Neural cell (in vitro differentiated cells): Measurements from ENCODE around the gene ZFP36. TPM values are rescaled to one million over a fixed set of nuclear protein-coding genes. Genes with fewer than 3 reads are reported as not detected.

ENCODE experiments used
- H2AFZ ChIP-seq: fragments of 200-600, 300-800 bp; sonication (generic), shearing (Covaris generic); 2 replicates; pipeline ENCODE4 v1.6.0; 2014; ENCODE audit warnings: low read depth, mild to moderate bottlenecking, antibody characterized with exemption, low read length, moderate library complexity
- H3F3A ChIP-seq: fragments of 200-600 bp; shearing (Covaris generic); 2 replicates; pipeline ENCODE4 v1.6.1; 2016; ENCODE audit warnings: mild to moderate bottlenecking, moderate library complexity, mixed read lengths, antibody characterized with exemption, low read length; ENCODE audit not compliant: insufficient read depth, poor library complexity, severe bottlenecking
- H3K27ac ChIP-seq: fragments of 200-600, 300-800 bp; sonication (generic), shearing (Covaris generic); 2 replicates; pipeline ENCODE4 v1.5.1; 2014; ENCODE audit warnings: mild to moderate bottlenecking, low read length, moderate library complexity
- H3K27me3 ChIP-seq: fragments of 300-800, 200-600 bp; sonication (generic), shearing (Covaris generic); 2 replicates; pipeline ENCODE4 v1.6.0; 2014; ENCODE audit warnings: mild to moderate bottlenecking, low read depth, low read length, moderate library complexity; ENCODE audit not compliant: insufficient read depth
- H3K36me3 ChIP-seq: fragments of 300-800, 200-600 bp; sonication (generic), shearing (Covaris generic); 2 replicates; pipeline ENCODE4 v1.5.1; 2014; ENCODE audit warnings: mild to moderate bottlenecking, antibody characterized with exemption, low read length, moderate library complexity; ENCODE audit not compliant: insufficient read depth
- H3K4me2 ChIP-seq: fragments of 300-800, 200-600 bp; sonication (generic), shearing (Covaris generic); 2 replicates; pipeline ENCODE4 v1.6.0; 2014; ENCODE audit warnings: mild to moderate bottlenecking, low read length
- H3K4me3 ChIP-seq: fragments of 300-800, 200-600 bp; sonication (generic), shearing (Covaris generic); 2 replicates; pipeline ENCODE4 v1.5.1; 2014; ENCODE audit warnings: mild to moderate bottlenecking, low read length, moderate library complexity
- H3K79me2 ChIP-seq: fragments of 200-600 bp; shearing (Covaris generic); replicated peaks from 2 replicates; pipeline ENCODE4 v1.6.0; 2014; ENCODE audit warnings: mild to moderate bottlenecking, low read length, moderate library complexity; ENCODE audit not compliant: insufficient read depth
- H3K9ac ChIP-seq: fragments of 300-800, 200-600 bp; sonication (generic), shearing (Covaris generic); 2 replicates; pipeline ENCODE4 v1.6.1; 2016; ENCODE audit warnings: mild to moderate bottlenecking, low read length, mixed read lengths
- H3K9me2 ChIP-seq: fragments of 200-600 bp; shearing (Covaris generic); 2 replicates; pipeline ENCODE4 v1.6.1; 2016; ENCODE audit warnings: mild to moderate bottlenecking, low read length, mixed read lengths; ENCODE audit not compliant: insufficient read depth
- H3K9me3 ChIP-seq: fragments of 200-600, 300-800 bp; sonication (generic), shearing (Covaris generic); 2 replicates; pipeline ENCODE4 v1.6.1; 2016; ENCODE audit warnings: mild to moderate bottlenecking, mixed run types, low read length, moderate library complexity, mixed read lengths
- H4K20me1 ChIP-seq: fragments of 200-600 bp; shearing (Covaris generic); 2 replicates; pipeline ENCODE4 v1.6.1; 2016; ENCODE audit warnings: mild to moderate bottlenecking, mixed run types; ENCODE audit not compliant: insufficient read depth
- CTCF ChIP-seq: fragments of 450-650 bp; IDR thresholded peaks from 2 replicates; pipeline ENCODE4 v1.5.1; 2014; ENCODE audit warnings: antibody characterized with exemption, mild to moderate bottlenecking, moderate library complexity; ENCODE audit not compliant: poor library complexity, severe bottlenecking
- EP300 ChIP-seq: fragments of 450-650 bp; conservative IDR thresholded peaks from 2 replicates; pipeline ENCODE4 v1.6.1; 2014; ENCODE audit warnings: antibody characterized with exemption, mild to moderate bottlenecking, moderate library complexity; ENCODE audit not compliant: poor library complexity, severe bottlenecking
- EZH2 ChIP-seq: fragments of 200-600, 300-800 bp; shearing (Covaris generic), sonication (generic); IDR thresholded peaks from 2 replicates; pipeline ENCODE4 v1.6.1; 2014; ENCODE audit warnings: antibody characterized with exemption, low read length, borderline replicate concordance, mild to moderate bottlenecking; ENCODE audit not compliant: insufficient read depth, poor library complexity, severe bottlenecking
- MXI1 ChIP-seq: fragments of 450-650 bp; conservative IDR thresholded peaks from 2 replicates; pipeline ENCODE4 v1.6.1; 2014; ENCODE audit warnings: antibody characterized with exemption, mild to moderate bottlenecking; ENCODE audit not compliant: poor library complexity, severe bottlenecking
- POLR2AphosphoS5 ChIP-seq: IDR thresholded peaks from 2 replicates; pipeline ENCODE4 v1.6.1; 2012
- RAD21 ChIP-seq: fragments of 450-650 bp; conservative IDR thresholded peaks from 2 replicates; pipeline ENCODE4 v1.6.1; 2014; ENCODE audit warnings: antibody characterized with exemption, mild to moderate bottlenecking, moderate library complexity
- REST ChIP-seq: IDR thresholded peaks from 2 replicates; pipeline ENCODE4 v1.6.1; 2012; ENCODE audit warnings: borderline replicate concordance
- SMC3 ChIP-seq: fragments of 450-650 bp; conservative IDR thresholded peaks from 2 replicates; pipeline ENCODE4 v1.6.1; 2014; ENCODE audit warnings: antibody characterized with exemption, mild to moderate bottlenecking, moderate library complexity; ENCODE audit not compliant: poor library complexity
- TAF1 ChIP-seq: IDR thresholded peaks from 2 replicates; pipeline ENCODE4 v1.6.1; 2012; ENCODE audit warnings: low read depth
- polyA plus RNA-seq: library from polyadenylated mRNA; depleted of rRNA; stranded (reverse); fragments of >200 nt; gene quantifications from 2 replicates; pipeline ENCODE4 v1.2.3, GENCODE V29; 2014

Gene ZFP36
- polyA plus RNA-seq, 1 donor from 2014 or later, result not detected

- no peaks in the 10 kb centered on the region for H3K9me3 ChIP-seq
- H3K79me2 ChIP-seq, result peaks cover 16% of the 10 kb centered on the region
- H3K9ac ChIP-seq, result no peak overlapping the region
- H2AFZ ChIP-seq, result no peak overlapping the region
- no peaks in the 10 kb centered on the region for H3K36me3 ChIP-seq
- no peaks in the 10 kb centered on the region for H4K20me1 ChIP-seq
- no peak overlapping the region for H3K4me3 ChIP-seq
- H3F3A ChIP-seq, result peaks cover 4% of the 10 kb centered on the region
- no peak for TF ChIP-seq EP300
- TF ChIP-seq POLR2AphosphoS5, result no peak
- TF ChIP-seq CTCF, result no peak
- TF ChIP-seq SMC3, result no peak
- no peak for TF ChIP-seq REST
- no peak for TF ChIP-seq MXI1
- no peaks in the 10 kb centered on the region for H3K27me3 ChIP-seq
- H3K4me2 ChIP-seq, result no peak overlapping the region
- H3K27ac ChIP-seq, result no peak overlapping the region
- H3K9me2 ChIP-seq, result no peaks in the 10 kb centered on the region
Observed at GRCh38 chr19:39432677-39433025, 26.0 kb downstream of the ZFP36 start.

- Histone ChIP-seq H3K27ac (no peak overlapping the region), H3K9me2 (no peaks in the 10 kb centered on the region), H4K20me1 (no peaks in the 10 kb centered on the region), H3K79me2 (peaks cover 16% of the 10 kb centered on the region), H3K4me3 (no peak overlapping the region), H3K9ac (no peak overlapping the region), H3F3A (peaks cover 4% of the 10 kb centered on the region), H3K4me2 (no peak overlapping the region), H2AFZ (no peak overlapping the region), H3K36me3 (no peaks in the 10 kb centered on the region), H3K27me3 (no peaks in the 10 kb centered on the region), H3K9me3 (no peaks in the 10 kb centered on the region)
- TF ChIP-seq CTCF (no peak), SMC3 (no peak), EZH2 (no peak), TAF1 (no peak), MXI1 (no peak), RAD21 (no peak), EP300 (no peak), REST (no peak), POLR2AphosphoS5 (no peak)
Observed at GRCh38 chr19:39433480-39434079, 26.9 kb downstream of the ZFP36 start.
